GM18951 (cell line): ENCODE measurements around the gene SLC17A7.

ENCODE experiments used
- POLR2A ChIP-seq: IDR thresholded peaks from 4 replicates; pipeline ENCODE4 v1.6.1; 2011; ENCODE audit warnings: mild to moderate bottlenecking; ENCODE audit not compliant: insufficient read length, insufficient read depth; ENCODE audit errors: extremely low read depth
- in situ Hi-C: fragments of 300-500 bp; cut with MboI; formaldehyde crosslinking; loops from one replicate; pipeline ENCODE4 v1.12.0; 2022; ENCODE audit warnings: low sequenced_read_pairs, mixed read lengths, inconsistent platforms; ENCODE audit not compliant: unreplicated experiment

Gene SLC17A7

DNA sequence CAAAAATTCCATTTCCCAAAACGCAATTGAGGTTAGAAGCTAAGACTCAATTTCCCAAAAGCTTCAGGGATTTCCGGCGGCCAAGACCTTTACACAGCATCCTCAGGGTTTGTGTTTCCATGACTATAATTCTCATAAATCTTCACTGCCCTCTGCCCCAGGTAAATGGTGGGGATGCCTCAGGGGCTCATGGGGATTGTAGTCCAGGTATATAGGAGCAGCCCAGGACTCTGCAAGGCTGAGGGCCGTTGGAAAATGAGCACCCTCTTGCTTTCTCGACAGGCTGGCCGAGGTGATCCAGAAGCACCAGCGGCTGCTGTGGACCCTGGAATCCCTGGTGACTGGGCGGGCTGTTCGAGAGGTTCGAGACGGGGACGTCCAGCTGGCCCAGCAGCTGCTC, 18.1 kb upstream of the SLC17A7 start:
- no peak for TF ChIP-seq POLR2A
- in situ Hi-C loops = no loop called here

DNA sequence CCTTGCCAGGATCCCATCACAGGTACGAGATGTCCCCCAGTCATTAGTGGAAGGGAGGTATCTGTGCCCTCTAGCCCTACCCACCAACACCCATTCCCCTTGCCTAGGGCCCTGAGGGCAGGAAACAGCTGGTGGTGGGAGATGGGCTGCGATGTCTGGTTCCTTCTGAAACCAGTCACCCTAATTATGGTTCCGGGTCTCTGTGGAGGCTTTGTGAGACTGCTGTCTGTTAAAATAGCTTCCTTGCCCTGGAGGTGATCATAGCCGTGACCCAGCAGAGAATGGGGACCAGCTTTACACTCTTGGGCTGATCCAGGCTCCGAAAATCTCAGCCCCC, 17.2 kb upstream of the SLC17A7 start:
- in situ Hi-C loops = no loop called here
- TF ChIP-seq POLR2A = no peak

DNA sequence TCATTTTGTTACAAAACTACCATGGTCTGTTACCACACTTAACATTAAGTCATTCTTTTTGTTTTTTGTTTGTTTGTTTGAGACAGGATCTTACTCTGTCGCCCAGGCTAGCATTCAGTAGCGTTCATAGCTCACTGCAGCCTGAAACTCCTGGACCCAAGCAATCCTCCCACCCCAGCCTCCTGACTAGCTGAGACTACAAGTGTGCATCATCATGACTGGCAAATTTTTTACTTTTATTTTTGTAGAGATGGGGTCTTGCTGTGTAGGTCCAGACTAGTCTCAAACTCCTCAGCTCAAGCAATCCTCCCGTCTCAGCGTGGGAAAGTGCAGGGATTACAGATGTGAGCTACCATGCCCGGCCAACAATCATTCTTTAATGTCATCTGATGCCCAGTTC, 15.0 kb upstream of the SLC17A7 start:
- no peak for TF ChIP-seq POLR2A
- in situ Hi-C loops = no loop called here

DNA sequence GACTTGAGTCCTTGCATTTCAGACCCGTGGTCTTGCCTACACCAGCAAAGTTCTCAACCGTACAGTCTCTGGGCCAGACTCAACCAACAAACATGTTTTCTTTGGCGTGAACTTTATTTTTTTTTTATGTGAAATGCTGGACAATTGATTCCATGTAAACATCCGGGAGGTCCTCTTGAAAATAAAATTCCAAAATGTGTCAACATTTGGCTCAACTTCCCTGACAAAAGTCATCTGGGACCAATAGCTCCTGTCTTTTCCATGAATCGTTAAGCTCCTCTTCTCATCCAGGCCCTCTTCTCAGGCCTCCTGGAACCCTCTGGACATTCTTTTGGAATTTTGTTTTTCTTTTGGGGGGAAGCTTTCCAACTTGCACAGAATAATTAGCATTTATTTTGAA, 14.4 kb upstream of the SLC17A7 start:
- TF ChIP-seq POLR2A = no peak
- in situ Hi-C loops = no loop called here

- TF ChIP-seq POLR2A = no peak
- in situ Hi-C loops = no loop called here
Measured at GRCh38 chr19:49453757-49454240, 12.5 kb upstream of the SLC17A7 start.

DNA sequence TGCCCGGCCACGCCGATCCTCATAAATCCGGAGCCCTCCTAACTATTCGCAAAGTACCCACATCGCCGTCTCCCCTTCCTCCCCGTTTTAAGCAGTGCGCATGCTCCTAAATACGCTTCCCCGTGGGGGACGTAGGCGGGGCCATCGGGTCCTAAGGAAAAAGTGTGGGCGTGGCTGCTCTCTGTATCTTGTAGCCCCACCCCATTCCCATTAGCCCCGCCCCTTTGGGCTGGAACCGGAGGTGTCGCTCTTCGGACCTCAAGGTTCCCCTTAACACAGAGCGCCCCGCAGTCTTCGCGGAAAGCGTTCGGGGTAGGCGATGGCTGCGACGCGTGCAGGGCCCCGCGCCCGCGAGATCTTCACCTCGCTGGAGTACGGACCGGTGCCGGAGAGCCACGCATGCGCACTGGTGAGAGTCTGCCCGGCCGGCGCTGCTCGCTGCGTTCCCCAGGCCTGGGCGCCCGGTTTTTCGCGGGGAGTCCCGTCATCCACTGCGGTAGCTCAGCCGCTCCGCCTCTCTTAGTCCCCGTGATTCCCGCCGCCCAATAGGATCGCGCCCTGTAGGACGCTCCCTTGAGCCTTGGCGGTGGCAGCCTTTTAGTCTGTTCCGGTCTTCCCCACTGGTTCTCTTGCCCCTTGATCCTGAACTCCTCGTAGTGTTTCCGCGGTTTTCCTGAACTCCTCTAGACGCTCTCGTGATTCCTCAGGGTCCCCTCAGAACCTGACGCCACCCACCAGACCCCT, 11.9 kb upstream of the SLC17A7 start, which contains the start of gene ALDH16A1:
Gene ALDH16A1, plus strand, starts transcription at position 213 of the 744 bp plus-strand sequence. Its CDS starts 107 bp downstream, at position 320.
- TF ChIP-seq POLR2A = peak; percentile 92
- in situ Hi-C loops = no loop called here

DNA sequence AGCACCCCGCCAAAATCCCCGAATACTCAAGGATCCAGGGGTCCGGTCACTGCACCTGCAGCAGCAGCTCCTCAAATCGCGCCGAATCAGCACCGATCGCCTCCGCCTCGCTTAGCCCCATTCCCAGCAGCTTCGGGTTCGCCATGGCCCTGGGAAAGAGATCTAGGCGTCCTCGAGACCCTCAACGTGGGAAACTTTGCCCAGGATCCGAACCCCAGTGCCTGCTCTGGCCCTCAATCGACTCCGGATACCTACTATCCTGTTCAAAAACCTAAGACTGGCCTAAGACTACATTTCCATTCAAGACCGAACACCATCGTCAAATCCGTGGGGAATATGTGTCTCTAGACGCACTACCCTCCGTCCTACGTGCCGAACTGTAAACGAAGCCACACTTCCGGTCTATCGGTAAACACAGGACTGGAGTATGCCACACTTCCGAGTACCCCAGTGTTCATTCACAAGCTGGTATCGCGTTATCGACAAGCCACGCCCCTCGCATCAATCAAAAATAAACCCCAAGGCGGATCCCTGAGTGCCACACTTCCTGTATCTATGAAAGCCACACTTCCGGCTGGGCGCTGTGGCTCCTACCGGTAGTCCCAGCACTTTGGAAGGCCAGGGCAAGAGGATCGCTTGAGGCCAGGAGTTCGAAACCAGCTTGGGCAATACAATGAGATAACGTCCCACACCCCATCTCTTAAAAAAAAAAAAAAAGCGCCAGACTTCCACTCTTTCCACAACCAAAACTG, 10.3 kb upstream of the SLC17A7 start, which contains the start of gene PIH1D1:
Gene PIH1D1, minus strand, starts transcription at position 385 of the 752 bp plus-strand sequence. Its CDS starts 240 bp downstream, at position 145.
- TF ChIP-seq POLR2A = peak; percentile 73
- in situ Hi-C loops = no loop called here

DNA sequence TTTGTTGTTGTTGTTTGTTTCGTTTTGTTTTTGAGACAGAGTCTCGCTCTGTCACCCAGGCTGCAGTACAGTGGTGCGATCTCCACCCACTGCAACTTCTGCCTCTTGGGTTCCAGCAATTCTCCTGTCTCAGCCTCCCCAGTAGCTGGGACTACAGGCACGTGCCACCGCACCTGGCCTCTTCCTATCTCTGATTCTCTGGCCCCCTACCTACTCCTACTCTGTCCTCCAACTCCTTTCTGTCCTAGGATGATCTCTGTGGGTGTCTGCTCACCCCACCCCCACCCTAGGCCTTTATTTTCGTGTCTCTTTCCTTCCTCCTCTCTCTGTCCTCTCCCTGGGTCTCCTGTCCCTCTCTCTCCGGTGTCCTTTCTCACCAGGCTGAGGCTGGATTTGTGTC, 9.1 kb upstream of the SLC17A7 start:
- in situ Hi-C loops = no loop called here
- no peak for TF ChIP-seq POLR2A

DNA sequence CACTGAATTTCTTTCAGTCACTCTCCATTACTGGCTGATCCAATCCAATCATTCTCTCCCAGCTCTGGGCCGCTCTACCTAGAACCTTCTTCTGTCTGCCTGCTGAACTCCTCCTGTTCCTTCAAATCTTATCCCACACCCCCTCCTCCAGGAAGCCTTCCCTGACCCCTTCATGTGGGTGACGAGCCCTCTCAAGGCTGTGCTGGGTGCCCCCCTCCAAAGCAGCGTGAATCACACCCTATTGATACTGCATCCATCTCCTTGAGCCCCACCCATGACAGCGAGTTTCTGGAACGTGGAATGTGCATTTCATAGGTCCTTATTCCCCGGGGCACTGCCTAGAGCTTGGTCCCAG, 7.1 kb upstream of the SLC17A7 start:
- in situ Hi-C loops = loop anchor here (10.0 kb wide), 1 partner anchor 54 kb away; no protein-coding TSS in a partner anchor
- no peak for TF ChIP-seq POLR2A

- peak; percentile 15 for TF ChIP-seq POLR2A
- in situ Hi-C loops = loop anchor here (10.0 kb wide), 1 partner anchor 53 kb away; no protein-coding TSS in a partner anchor
Measured at GRCh38 chr19:49447485-49448431, 6.4 kb upstream of the SLC17A7 start.

GRCh38 chr19:49445997-49446396, 4.7 kb upstream of the SLC17A7 start:
- in situ Hi-C loops = loop anchor here (10.0 kb wide), 1 partner anchor 51 kb away; no protein-coding TSS in a partner anchor
- TF ChIP-seq POLR2A = no peak

DNA sequence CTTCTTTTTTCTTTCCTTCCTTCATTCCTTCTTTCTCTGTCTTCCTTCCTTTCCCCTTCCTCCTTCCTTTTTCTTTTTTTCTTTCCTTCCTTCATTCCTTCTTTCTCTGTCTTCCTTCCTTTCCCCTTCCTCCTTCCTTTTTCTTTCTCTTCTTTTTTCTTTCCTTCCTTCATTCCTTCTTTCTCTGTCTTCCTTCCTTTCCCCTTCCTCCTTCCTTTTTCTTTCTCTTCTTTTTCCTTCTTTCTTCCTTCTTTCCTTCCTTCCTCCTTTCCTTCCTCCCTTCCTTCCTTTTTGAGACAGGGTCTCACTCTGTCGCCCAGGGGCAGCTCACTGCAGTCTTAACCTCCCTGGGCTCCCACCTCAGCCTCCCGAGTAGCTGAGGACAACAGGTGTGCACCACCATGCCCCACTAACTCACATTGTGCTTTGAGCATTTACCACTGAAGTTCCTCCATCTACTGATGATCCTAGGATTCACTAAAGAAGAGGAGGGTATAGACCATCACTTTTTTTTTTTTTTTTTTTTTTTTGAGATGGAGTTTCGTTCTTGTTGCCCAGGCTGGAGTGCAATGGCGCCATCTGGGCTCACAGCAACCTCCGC, 2.9 kb upstream of the SLC17A7 start:
- in situ Hi-C loops = loop anchor here (10.0 kb wide), 1 partner anchor 49 kb away; no protein-coding TSS in a partner anchor
